Measurements from ENCODE around the gene PTPN9.

DNA sequence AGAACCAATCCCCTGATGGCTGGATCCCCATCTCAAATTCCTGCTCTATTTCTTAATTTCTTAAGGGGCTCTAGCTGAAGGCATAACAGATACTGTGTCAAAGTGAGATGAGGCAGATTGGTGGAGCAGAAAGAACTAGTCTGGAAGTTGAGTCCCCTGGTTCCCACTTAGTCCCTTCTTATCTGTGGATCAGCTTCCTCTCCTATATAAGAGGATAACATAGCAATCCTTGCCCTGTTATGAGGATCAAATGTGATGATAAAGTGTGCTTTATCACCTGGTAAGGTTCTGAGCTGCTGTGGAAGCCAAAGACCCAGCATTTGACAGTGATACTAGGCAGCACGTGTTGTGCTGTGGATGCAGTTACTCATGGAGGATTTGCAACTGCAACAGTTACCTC, 119.5 kb downstream of the PTPN9 start:
- TF ChIP-seq, protein P1, sequence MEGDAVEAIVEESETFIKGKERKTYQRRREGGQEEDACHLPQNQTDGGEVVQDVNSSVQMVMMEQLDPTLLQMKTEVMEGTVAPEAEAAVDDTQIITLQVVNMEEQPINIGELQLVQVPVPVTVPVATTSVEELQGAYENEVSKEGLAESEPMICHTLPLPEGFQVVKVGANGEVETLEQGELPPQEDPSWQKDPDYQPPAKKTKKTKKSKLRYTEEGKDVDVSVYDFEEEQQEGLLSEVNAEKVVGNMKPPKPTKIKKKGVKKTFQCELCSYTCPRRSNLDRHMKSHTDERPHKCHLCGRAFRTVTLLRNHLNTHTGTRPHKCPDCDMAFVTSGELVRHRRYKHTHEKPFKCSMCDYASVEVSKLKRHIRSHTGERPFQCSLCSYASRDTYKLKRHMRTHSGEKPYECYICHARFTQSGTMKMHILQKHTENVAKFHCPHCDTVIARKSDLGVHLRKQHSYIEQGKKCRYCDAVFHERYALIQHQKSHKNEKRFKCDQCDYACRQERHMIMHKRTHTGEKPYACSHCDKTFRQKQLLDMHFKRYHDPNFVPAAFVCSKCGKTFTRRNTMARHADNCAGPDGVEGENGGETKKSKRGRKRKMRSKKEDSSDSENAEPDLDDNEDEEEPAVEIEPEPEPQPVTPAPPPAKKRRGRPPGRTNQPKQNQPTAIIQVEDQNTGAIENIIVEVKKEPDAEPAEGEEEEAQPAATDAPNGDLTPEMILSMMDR (IDR thresholded peaks at IDR 0.05) = no peak
- TF ChIP-seq POLR2A (IDR thresholded peaks at IDR 0.05) = no peak
- TF ChIP-seq POLR2AphosphoS5 (IDR thresholded peaks at IDR 0.05) = no peak
- no peak for TF ChIP-seq EP300 (IDR thresholded peaks at IDR 0.05)

Data from gastroesophageal sphincter (tissue), 3 donors.